ENCODE results near the gene ANKRD16.

DNA sequence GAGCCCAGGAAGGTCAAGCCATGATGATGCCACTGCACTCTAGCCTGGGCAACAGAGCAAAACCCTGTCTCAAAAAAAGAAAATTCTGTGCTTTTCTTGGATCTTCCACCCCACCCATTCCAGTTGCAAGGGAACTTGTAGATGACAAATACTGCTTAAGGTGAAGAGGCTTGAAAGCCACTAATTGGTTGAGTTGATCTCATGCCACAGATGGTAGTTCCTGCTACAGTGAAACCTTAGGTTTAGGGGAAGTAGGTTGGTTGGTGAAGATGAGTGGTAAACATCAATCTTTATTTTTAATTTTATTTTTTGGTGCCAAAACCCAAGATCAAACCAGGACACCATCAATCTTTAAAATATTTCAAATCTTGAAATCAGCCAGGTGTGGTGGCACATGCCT is 73.5 kb downstream of the ANKRD16 start:
- TF ChIP-seq EP300 (IDR thresholded peaks at IDR 0.05), result no peak
- TF ChIP-seq, protein P1, sequence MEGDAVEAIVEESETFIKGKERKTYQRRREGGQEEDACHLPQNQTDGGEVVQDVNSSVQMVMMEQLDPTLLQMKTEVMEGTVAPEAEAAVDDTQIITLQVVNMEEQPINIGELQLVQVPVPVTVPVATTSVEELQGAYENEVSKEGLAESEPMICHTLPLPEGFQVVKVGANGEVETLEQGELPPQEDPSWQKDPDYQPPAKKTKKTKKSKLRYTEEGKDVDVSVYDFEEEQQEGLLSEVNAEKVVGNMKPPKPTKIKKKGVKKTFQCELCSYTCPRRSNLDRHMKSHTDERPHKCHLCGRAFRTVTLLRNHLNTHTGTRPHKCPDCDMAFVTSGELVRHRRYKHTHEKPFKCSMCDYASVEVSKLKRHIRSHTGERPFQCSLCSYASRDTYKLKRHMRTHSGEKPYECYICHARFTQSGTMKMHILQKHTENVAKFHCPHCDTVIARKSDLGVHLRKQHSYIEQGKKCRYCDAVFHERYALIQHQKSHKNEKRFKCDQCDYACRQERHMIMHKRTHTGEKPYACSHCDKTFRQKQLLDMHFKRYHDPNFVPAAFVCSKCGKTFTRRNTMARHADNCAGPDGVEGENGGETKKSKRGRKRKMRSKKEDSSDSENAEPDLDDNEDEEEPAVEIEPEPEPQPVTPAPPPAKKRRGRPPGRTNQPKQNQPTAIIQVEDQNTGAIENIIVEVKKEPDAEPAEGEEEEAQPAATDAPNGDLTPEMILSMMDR (IDR thresholded peaks at IDR 0.05), result no peak

Measured in upper lobe of left lung (tissue), 4 donors.